Erythroblast (primary cell): ENCODE data around the gene RGS19.

Experiments
- DNase-seq, 2 experiments: peaks; one replicate each; lab custom pipeline; 2025; lab: John Stamatoyannopoulos, UW
- GATA1 ChIP-seq: IDR thresholded peaks from 2 replicates; pipeline ENCODE4 v1.6.1; 2011; ENCODE audit warnings: low read depth, mild to moderate bottlenecking, control low read depth, low read length, moderate library complexity
- POLR2A ChIP-seq: IDR thresholded peaks from 2 replicates; pipeline ENCODE4 v1.6.1; 2011; ENCODE audit warnings: mild to moderate bottlenecking, low read length

Gene RGS19

GRCh38 chr20:64070244-64070993, 8.9 kb downstream of the RGS19 start:
- no peak for DNase-seq

GRCh38 chr20:64069614-64070243, 9.6 kb downstream of the RGS19 start:
- peak; percentile 22 to 38 for DNase-seq
- TF ChIP-seq GATA1: no peak

More at GRCh38 chr20:64070244-64070993, 8.9 kb downstream of the RGS19 start:
- TF ChIP-seq POLR2A: no peak
- TF ChIP-seq GATA1: no peak

GRCh38 chr20:64069209-64069613, 10.1 kb downstream of the RGS19 start:
- DNase-seq: no peak

GRCh38 chr20:64068386-64069208, 10.7 kb downstream of the RGS19 start:
- no peak for TF ChIP-seq POLR2A
- no peak for TF ChIP-seq GATA1
- DNase-seq: peak; percentile 55 to 82

More at GRCh38 chr20:64069209-64069613, 10.1 kb downstream of the RGS19 start:
- TF ChIP-seq POLR2A (no peak), GATA1 (no peak)

GRCh38 chr20:64067733-64068307, 11.5 kb downstream of the RGS19 start:
- DNase-seq: no peak
- no peak for TF ChIP-seq POLR2A
- no peak for TF ChIP-seq GATA1

- DNase-seq: no peak
- TF ChIP-seq GATA1: no peak
- TF ChIP-seq POLR2A: no peak
Measured at GRCh38 chr20:64067005-64067632, 12.2 kb downstream of the RGS19 start.

- peak; percentile 21 to 41 for DNase-seq
- TF ChIP-seq GATA1 (no peak), POLR2A (no peak)
Measured at GRCh38 chr20:64065974-64066343, 13.4 kb downstream of the RGS19 start.

GRCh38 chr20:64065062-64065973, 14.0 kb downstream of the RGS19 start:
- TF ChIP-seq POLR2A (no peak), GATA1 (no peak)
- no peak for DNase-seq

- peak in 1 of 2 experiments; percentile 33 for DNase-seq
- no peak for TF ChIP-seq GATA1
- TF ChIP-seq POLR2A: no peak
Measured at GRCh38 chr20:64064145-64064698, 15.1 kb downstream of the RGS19 start.

GRCh38 chr20:64063389-64064144, 15.8 kb downstream of the RGS19 start:
- TF ChIP-seq POLR2A (no peak), GATA1 (no peak)
- DNase-seq: no peak
